NOMO-1 (cell line): ENCODE results near the gene EHMT1.

Experiments used
- DNase-seq, 2 experiments: peaks; one replicate each; lab custom pipeline; 2025; ENCODE audit not compliant: unreplicated experiment in 2 of 2; lab: John Stamatoyannopoulos, UW

EHMT1 gene

DNA sequence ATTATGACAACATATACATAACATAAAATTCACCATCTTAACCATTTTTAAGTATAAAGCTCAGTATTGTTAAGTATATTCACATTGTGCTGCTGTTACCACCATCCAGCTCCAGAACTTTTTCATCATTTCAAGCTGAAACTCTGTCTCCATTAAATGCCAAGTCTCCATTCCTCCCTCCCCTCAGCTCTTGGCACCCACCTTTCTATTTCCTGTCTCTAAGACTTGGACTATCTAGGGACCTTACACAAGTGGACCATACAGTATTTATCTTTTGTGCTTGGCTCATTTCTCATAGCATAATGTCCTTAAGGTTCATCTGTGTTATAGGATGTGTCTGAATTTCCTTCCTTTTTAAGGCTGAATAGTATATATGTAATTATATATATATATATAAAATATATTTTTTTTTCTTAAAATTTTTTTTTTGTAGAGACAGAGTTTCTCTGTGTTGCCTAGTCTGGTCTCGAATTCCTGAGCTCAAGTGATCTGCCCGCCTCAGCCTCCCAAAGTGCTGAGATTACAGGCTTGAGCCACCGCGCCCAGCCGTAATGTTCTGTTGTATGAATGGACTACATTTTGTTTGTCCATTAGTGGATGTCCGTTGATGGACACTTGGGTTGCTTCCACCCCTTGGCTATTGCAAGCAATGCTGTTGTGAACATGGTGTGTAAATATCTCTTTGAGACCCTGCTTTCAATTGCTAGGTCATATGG, 72.3 kb downstream of the EHMT1 start:
- DNase-seq, result no peak

DNA sequence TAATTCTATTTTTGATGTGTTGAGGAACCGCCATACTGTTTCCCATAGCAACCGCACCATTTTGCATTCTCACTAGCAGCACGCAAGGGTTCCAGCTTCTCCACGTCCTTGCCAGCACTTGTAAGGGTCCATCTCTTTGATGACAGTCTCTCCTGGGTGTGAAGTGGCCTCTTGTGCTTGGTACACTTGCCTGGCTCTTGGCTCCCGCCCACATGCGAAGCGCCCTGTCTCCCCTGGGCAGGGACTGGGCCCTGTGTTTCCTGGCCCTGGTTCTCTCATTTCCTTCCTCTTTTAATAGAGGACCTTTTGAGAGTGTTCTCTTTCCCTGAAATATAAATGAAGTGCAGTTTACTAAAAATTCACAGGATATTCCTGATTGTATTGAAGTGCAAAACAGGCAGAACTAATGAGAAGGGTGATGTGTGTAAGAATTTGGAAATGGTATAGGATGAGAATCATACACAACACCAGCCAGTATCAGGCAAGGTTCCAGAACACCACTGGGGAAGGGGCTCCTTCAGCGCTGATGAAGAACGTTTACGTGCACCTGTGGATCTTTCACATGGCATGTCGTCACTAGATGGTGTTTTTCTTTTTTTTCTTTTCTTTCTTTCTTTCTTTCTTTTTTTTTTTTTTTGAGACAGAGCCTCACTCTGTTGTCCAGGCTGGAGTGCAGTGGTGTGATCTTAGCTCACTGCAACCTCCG, 73.0 kb downstream of the EHMT1 start:
- DNase-seq, result peak; percentile 49 to 68

DNA sequence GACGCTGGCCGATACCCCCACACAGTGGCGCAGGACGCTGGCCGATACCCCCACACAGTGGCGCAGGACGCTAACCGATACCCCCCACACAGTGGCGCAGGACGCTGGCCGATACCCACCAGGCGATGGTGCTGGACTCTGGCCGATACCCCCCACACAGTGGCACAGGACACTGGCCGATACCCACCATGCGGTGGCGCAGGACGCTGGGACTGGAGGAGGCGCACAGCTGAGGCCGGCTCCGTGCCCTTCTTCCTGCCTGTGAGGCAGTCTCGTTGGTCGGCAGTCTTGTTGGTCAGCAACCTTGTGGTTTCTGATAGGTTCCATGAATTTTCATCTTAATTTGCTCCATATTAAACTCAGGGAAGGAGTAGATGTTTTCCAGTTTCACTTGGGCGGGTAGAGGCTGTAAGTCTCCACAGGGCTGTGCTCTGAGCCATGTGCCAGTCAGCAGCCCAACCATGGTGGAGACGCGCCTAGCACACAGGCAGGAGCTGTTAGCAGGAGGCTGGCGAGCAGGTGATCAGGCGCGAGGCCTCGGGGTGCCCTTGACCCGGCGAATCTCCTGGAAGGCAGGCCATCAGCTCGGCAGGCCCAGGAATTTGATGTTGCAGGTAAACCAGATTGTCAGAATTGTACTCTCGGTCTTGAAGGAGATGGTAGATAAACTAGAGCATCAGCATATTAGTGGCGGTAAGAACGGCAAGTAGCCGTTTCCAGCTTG, 75.6 kb downstream of the EHMT1 start:
- DNase-seq, result no peak

DNA sequence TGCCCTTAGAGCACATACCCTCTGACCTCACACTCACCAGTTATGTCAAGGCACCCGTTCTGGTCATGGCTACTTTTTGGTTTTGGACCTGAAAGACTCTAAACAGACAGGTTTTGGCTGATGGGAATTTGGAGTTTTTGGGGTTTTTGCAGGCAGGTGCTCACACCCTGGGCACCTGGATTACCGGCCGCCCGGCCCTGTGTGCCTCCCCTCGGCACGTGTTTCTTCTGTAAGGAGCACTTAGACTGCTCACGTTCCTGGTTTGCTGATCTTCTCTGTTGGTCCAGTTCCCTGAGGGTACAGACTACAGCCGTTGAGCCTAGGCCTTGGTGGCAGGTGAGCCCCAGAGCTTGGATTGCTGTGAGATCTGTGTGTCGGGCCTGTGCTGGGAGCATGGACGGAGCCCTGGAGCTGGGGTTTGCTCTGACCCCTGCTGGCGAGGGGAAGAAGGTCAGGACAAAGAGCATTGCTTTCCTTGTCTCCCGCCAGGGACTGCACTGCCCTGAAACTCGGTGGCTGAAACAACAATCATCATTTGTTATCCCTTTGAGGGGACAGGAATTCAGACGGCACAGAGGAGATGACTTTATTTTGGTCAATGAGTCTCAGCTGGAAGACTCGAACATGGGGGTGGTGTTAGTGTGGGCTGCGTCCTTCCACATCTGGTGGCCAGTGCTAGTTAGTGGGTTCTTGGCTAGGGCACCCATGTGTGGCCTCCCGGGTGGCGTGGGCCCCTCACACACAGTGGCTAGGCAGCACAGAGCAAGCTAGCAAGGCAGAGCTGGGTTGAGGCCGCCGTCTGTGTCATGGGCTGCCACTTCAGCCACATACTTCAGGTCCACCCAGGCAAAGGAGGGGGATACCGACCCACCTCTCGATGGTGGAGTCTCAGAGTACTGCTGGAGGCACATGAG, 76.4 kb downstream of the EHMT1 start:
- no peak for DNase-seq

DNA sequence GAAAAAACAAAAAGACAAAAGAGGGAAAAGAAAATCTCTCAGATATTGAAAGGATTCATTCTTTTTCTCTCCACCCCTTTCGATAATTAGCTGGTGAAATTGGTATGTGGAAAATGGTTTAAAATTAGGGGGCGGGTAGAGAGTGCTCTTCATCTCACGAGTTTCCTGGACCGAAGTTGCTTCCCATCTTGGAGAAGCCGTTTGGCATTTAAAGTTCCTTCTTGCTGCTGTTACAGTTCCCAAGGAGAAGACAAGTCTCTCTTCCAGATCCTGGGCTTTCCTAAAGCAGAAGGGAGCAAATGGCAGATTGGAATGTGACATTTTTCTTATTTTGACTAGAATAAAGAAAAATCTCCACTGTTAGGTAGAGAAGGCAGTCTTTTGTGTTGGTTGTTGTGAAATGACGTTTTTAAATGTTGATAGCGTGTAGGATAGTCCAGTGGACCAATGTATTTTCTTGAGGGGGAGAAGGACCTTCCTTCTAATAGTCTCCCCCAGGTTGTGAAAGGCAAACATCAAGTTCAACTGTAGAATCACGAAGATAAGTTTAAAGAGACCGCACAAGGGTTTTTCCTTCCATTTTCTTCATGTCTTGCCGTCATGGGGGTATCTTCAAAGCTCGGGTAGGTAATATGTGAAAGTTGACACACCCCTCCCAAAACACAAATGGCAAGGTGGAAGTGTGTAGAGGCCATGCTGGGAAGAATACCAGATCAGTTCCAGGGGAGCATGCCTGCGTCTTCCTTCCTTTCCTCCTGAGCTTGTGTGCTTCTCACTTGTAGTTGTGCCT, 77.5 kb downstream of the EHMT1 start:
- DNase-seq, result no peak

DNA sequence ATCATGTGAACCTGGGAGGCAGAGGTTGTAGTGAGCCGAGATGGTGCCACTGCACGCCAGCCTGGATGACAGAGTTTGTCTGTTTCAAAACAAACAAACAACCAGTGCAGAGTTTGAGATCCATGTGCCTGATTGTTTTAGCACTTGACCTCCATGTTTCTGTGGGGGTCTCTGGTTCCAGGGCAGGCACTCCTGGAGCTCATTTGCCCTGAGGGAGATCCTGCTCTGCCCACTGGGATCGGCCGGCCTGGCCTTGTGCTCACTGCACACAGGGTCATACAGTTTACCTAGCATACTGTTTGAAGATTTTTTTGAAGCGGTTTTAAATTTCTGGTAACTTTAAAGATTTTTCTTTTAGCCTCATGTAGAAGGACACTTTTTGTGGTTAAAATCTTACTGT, 78.4 kb downstream of the EHMT1 start:
- DNase-seq, result no peak

DNA sequence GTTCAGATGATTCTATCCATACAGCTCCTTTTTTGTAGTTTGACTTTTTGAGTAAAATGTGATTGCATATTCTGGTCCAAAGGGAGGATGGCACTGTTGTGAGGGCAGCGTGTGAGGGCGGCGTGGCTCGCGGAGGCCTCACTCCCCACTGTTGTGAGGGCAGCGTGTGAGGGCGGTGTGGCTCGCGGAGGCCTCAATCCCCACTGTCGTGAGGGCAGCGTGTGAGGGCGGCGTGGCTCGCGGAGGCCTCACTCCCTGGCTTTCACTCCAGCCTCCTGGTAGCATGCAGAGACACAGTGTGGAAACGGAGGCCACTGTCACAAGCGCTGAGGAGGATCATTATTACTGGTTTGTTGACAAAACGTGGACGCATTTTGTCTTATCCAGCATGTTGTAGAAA, 79.0 kb downstream of the EHMT1 start:
- no peak for DNase-seq

DNA sequence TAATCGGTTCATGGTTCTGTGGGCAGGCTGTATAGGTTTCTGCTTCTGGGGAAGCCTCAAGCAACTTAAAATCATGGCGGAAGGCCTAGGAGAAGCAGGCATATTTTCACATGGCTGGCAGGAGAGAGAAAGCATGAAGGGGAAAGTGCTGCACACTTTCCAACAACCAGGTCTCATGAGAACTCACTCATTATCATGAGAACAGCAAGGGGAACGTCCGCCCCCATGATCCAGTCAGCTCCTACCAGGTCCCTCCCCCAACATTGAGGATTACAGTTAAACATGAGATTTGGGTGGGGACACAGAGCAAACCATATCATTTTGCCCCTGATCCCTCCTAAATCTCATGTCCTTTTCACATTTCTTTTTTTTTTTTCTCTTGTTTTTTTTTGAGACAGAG, 82.1 kb downstream of the EHMT1 start:
- no peak for DNase-seq

DNA sequence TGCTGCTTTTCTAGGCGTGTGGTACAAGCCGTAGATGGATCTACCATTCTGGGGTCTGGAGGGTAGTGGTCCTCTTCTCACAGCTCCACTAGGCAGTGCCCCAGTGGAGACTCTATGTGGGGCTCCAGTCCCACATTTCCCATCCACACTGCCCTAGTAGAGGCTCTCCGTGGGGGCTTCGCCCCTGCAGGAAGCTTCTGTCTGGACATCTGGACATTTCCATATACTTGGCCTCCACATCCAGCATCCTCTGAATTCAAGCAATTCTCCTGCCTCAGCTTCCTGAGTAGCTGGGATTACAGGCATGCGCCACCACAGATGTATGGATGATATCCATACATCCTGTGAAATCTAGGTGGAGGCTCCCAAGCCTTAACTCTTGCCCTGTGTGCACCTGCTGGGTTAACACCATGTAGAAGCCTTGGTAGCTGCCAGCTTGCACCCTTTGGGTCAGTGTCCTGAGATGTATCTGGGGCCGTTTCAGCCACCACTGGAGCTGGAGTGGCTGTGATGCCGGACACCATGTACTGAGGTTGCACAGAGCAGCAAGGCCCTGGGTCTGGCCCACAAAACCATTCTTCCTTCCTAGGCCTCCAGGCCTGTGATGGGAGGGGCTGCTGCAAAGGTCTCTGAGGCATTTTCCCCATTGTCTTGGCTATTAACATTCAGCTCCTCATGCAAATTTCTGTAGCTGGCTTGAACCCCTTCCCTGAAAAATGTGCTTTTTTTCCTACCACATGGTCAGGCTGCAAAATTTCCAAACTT, 84.0 kb downstream of the EHMT1 start:
- DNase-seq, result no peak

DNA sequence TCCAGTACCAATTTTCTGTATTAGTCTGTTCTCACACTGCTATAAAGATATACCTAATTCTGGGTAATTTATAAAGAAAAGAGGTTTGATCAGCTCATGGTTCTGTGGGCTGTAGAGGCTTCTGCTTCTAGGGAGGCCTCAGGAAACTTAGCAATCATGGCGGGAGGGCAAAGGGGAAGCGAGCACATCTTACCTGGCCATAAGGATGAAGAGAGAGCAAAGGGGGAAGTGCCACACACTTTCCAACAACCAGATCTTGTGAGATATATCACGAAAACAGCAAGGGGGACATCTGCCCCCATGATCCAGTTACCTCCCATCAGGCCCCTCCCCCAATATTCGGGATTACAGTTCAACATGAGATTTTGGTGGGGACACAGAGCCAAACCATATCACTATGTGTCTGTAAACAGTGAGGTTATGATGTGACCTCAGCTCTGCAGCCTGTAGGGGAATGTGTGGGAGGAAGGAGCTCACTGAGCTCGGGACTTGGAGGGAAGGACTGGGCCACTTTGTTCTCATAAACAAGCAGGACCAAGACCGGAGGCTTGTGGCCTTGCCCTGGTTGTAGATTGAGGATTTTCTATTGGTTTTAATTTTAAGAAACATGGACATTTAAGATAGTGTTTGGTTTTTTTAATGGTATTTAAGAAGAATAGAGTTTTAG, 85.2 kb downstream of the EHMT1 start:
- no peak for DNase-seq

DNA sequence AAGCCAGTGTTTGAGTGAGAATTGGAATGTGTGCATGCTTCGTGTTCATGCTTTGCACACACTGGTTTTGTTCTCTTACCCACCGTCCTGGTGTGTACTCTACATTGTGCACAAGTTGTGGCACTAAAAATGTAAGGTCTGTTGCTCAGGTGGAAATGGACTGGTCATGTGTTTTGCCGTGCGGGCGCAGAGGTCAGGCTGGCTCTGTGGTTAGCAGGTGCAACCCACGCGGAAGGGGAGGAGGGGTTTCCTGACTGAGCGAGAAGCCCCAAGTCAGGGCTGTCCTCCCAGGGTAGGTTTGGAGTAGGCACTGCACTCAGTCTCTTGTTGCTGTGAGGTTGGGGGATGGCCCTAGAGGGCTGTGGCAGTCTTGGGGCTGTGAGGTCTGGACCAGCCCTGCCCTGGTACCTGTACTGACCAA, 86.6 kb downstream of the EHMT1 start:
- no peak for DNase-seq

DNA sequence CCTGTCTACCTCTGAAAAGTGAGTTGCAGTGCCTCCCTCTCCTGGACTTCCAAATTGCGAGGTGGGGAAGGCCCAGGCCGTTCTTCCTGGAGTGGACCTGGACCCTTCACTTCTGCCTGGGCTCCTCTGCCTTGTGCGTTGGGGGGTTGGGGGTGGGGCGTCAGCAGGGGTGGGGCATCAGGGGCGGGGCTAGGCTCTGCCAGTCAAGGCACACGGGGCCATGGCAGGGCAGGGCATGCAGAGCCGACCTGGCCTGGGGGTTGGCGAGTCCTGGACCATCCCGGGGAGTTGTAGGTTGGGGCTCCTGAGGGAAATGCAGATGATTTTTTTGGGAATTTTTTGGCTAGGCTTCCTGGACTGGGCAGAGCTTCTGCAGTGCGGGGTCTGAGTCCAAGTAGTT, 87.1 kb downstream of the EHMT1 start:
- DNase-seq, result no peak

DNA sequence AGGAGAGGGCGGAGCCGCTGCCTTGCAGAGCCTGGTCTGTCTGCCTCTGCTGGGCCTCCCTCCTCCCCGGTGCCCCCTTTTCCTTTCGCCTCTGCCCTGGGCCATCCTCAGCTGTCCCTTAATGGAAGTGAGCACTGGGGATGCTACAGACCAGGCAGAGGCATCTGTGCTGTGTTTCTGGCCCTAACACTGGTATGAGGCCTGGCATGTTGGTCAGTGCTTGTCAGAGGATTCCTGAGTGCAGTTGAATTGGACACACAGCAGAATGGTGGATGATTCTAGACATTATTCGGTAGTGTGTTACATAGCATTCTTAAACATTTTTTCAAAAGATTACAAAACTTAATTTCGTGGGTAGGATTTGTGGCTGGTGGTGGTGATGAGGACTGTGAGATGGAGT, 88.6 kb downstream of the EHMT1 start:
- DNase-seq, result no peak

DNA sequence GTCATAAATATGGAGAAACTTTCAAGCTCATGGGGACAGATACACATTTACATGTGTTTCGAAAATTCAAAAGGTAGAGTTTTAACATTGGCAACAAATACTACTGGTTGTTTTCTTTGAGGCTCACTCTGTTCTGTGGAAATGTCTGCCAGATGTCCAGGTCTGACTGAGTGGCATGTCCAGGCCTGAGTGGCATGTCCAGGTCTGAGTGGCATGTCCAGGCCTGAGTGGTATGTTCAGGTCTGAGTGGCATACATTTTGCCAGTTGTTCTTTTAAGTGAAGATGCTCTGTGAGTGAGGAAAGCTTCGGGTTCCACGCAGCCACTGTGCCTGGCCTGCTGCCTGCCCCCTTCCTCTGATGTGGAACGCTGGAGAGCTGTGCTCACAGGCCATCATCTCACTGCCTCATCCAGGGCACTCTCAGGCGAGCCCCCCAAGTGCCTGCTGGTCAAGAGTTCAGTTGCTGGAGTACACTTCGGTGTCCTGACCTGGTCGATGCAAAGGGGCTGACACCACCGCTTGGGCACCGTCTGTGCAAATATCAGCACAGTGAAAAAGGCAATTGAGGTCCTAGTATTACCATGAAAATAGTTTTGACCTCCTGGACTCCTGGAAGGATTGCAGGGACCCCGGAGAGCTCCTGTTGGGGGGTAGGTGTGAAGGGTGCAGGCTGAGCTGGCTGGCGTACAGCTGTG, 89.9 kb downstream of the EHMT1 start:
- DNase-seq, result no peak

DNA sequence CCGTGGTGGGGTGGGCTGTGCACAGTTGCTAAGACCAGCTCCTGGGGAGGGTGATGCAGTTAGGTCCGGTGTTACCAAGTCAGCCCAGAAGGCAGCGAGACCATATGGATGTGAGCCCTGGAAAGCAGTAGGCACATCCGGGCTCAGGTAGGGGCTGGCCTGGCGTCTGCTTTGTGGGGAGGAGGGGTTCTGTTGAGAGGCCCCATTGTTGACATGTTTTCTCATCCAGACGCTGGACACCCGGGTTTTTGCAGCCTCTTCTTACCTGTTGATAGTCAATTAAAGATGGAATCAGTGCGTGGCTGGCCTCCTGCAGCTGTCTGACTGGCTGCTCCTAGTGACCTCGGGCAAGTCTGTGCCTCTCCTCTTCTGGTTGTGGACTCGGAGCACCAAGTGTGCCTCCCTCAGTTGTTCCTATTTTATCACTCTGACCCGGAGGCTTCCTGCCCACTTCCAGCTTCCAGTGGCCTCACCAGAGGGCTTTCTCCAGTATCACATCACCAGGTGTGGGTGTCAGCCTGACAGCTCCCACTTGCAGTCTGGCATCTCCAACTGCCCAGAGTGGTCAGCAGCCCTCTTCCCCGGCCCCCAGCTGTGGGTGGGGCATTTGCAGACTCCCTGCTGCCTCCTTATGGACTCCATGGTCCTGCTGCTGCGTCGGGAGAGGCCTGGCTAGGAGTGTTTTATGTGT, 90.8 kb downstream of the EHMT1 start:
- no peak for DNase-seq

DNA sequence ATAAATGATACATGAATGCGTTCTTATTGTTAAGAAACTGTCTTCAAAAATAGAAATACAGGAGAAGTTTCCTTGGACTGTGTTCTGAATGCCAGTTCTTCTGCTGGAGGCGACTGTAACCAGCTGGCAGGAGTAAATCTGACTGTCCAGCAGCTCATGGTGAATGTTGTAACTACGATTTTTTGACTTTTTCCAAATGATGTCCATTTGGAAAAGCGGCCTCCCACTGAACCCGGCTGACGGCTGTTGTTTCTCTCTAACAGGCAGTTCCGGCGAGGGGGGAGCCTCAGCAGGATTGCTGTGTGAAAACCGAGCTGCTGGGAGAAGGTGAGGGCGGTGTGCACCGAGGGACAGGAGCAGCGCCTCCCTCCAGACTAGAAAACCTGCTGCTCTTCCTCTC, 91.9 kb downstream of the EHMT1 start:
- DNase-seq, result no peak

DNA sequence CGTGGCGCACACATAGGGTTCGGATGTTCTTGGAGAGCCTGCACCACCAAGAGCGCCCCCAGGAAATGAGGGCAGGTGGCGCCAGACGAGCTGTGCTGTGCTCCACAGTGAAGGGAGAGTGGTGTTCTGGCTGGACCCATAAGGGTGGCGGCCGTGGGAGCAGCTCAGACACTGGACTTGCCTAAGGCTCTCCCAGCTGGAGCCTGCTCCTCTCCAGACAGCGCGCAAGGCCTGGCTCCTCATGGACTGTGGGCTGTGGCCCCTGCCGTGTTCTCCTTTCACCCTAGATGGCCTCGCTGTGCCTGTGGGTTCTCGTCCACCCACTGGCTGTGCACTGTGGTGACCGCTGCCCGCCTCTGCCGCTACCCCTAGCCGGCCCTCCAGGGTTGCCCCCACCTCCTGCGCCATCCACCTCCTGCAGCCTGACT, 92.9 kb downstream of the EHMT1 start:
- no peak for DNase-seq

DNA sequence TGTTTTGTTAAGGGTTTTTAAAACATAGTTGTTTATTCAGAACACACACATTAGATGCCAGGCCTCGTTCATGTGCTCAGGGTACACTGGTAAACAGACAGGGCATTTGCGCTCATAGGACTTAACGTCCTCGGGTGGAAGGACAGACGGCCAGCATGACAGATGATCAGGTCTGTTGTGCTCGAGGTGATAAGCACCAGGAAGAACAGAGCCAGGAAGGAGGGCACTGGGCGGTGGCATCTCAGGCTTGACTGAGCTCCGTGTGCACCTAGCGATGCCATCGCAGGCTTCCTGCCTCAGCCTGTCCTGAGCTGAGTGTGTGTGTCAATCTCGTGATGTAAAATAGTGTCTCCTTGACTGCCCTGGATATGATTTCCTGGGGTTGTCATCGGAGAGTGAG, 96.5 kb downstream of the EHMT1 start:
- no peak for DNase-seq
